CD4-positive, alpha-beta T cell treated with Interferon gamma for 1 hour (primary cell): ENCODE data around the gene AMZ1.
"Not testable (repeated sequence)": the region's sequence is repeated elsewhere in the genome, so short reads cannot be mapped to it uniquely, and the experiment has no call there.

Source experiments
- DNase-seq: peaks from one replicate; pipeline ENCODE4 v3.0.0-alpha.2; 2020

AMZ1 gene

GRCh38 chr7:2670171-2670570 lies 17.8 kb upstream of the AMZ1 start:
- DNase-seq: no peak

GRCh38 chr7:2670720-2671391 lies 17.1 kb upstream of the AMZ1 start:
- peak; percentile 63 for DNase-seq

GRCh38 chr7:2673214-2673613 lies 14.8 kb upstream of the AMZ1 start:
- not testable (repeated sequence) for DNase-seq

GRCh38 chr7:2673934-2674333 lies 14.1 kb upstream of the AMZ1 start:
- DNase-seq: no peak

GRCh38 chr7:2675256-2675764 lies 12.7 kb upstream of the AMZ1 start:
- no peak for DNase-seq

- DNase-seq: not testable (repeated sequence)
These were observed 11.4 kb upstream of the AMZ1 start for GRCh38 chr7:2676576-2676975.

GRCh38 chr7:2678454-2678853 lies 9.5 kb upstream of the AMZ1 start:
- not testable (repeated sequence) for DNase-seq

- DNase-seq: not testable (repeated sequence)
These were observed 8.6 kb upstream of the AMZ1 start for GRCh38 chr7:2679135-2680127.

- no peak for DNase-seq
These were observed 7.7 kb upstream of the AMZ1 start for GRCh38 chr7:2680256-2680655.

GRCh38 chr7:2680792-2681490 lies 7.1 kb upstream of the AMZ1 start:
- peak; percentile 58 for DNase-seq

GRCh38 chr7:2681929-2682799 lies 5.8 kb upstream of the AMZ1 start:
- no peak for DNase-seq

GRCh38 chr7:2684501-2684900 lies 3.5 kb upstream of the AMZ1 start:
- no peak for DNase-seq

- DNase-seq: no peak
These were observed 1.9 kb upstream of the AMZ1 start for GRCh38 chr7:2686101-2686500.

- DNase-seq: no peak
These were observed 598 bp upstream of the AMZ1 start for GRCh38 chr7:2687338-2687869.

GRCh38 chr7:2688409-2689342 lies 674 bp downstream of the AMZ1 start:
- DNase-seq: no peak

- DNase-seq: no peak
These were observed 1.4 kb downstream of the AMZ1 start for GRCh38 chr7:2689343-2689847.

GRCh38 chr7:2689951-2690705 lies 2.1 kb downstream of the AMZ1 start:
- no peak for DNase-seq

- no peak for DNase-seq
These were observed 3.2 kb downstream of the AMZ1 start for GRCh38 chr7:2691011-2691707.

- DNase-seq: not testable (repeated sequence)
These were observed 4.0 kb downstream of the AMZ1 start for GRCh38 chr7:2691932-2692439.
